ENCODE results near the gene GTF2IRD1.

The GTF2IRD1 gene

DNA sequence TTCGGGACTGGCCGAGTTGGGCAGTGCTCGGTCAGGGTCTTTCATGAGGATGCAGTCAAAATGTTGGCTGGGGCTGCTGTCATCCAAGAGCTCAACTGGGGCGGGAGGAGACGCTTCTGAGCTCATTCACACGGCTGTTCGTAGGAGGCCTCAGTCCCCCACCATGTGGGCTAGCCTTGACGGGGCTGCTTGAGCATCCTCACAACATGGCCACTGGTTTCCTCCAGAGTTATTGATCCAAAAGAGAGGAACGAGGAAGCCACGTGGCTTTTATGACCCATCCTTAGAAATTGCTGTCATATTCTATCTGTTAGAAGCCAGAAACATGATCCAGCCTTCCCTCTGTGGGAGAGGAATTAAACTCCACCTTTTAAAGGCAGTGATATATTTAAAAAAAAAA lies 68.1 kb downstream of the GTF2IRD1 start:
- DNase-seq (ENCODE audit: insufficient read length, low spot score) (no peak), FAIRE-seq (no peak)
- TF ChIP-seq CTCF (IDR thresholded peaks at IDR 0.05; ENCODE audit: insufficient read depth, missing control alignments): no peak

DNA sequence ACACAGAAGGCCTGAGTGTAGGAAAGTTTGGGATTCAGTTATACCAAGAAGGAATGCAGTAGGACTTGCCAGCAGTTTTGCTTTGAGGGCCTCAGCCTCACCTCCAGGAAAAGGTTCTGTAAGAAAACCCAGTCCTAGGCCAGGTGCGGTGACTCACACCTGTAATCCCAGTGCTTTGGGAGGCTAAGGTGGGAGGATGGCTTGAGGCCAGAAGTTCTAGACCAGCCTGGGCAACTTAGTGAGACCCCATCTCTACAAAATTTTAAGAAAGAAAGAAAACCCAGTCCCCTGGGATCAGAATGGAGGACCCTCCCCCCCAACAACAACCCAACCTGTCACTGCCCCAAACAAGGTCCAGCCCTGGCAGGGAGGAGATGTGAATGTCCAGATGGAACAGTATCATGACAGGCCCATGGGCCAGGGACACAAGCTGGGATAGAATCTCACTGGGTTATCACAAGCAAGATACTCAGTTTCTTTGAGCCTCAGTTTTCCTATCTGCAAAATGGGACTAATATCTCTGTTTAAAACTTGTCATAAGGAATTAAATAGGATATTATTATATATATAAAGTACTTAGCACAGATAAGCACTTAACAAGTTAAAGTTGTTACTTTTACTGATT lies 68.7 kb downstream of the GTF2IRD1 start:
- DNase-seq (ENCODE audit: insufficient read length, low spot score) (no peak), FAIRE-seq (no peak)
- no peak for TF ChIP-seq CTCF (IDR thresholded peaks at IDR 0.05; ENCODE audit: insufficient read depth, missing control alignments)

GRCh38 chr7:74523015-74523414 lies 69.3 kb downstream of the GTF2IRD1 start:
- FAIRE-seq (no peak), DNase-seq (ENCODE audit: insufficient read length, low spot score) (no peak)
- TF ChIP-seq CTCF (IDR thresholded peaks at IDR 0.05; ENCODE audit: insufficient read depth, missing control alignments): no peak

GRCh38 chr7:74525140-74525539 lies 71.4 kb downstream of the GTF2IRD1 start:
- FAIRE-seq (no peak), DNase-seq (ENCODE audit: insufficient read length, low spot score) (no peak)
- TF ChIP-seq CTCF (IDR thresholded peaks at IDR 0.05; ENCODE audit: insufficient read depth, missing control alignments): no peak

DNA sequence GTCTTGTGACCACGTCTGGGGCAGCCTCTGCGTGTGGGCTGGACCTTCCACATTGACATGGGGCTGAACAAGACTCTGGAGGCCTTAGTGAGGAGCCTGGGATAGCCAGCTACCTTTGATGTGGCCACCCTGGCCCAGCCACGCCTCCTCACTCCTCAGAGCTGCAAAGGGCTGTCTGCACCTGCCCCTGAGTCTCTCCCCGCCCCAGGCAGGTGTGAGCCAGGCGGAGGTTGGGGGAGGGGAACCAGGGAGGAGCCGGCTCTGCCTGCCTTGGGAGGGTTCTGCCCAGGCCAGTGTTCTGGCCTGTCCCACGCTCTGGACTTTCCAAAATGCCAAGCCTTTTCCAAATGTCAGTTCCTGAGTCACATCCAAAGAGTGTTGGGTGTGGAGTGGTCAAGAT lies 72.2 kb downstream of the GTF2IRD1 start:
- no peak for FAIRE-seq
- no peak for TF ChIP-seq CTCF (IDR thresholded peaks at IDR 0.05; ENCODE audit: insufficient read depth, missing control alignments)
- DNase-seq (ENCODE audit: insufficient read length, low spot score): no peak

GRCh38 chr7:74526780-74527179 lies 73.1 kb downstream of the GTF2IRD1 start:
- DNase-seq (ENCODE audit: insufficient read length, low spot score) (no peak), FAIRE-seq (no peak)

More at GRCh38 chr7:74526780-74527179, 73.1 kb downstream of the GTF2IRD1 start:
- no peak for TF ChIP-seq CTCF (IDR thresholded peaks at IDR 0.05; ENCODE audit: insufficient read depth, missing control alignments)
